ENCODE results near the gene RABGAP1L. TPM values are rescaled to one million over a fixed set of nuclear protein-coding genes. Genes with fewer than 3 reads are reported as not detected.

The RABGAP1L gene
- total and polyA plus RNA-seq, 2 of the 8 experiments (the other 6 are each of a cell fraction or from before 2014, with no cell fraction given) = 33.3 to 156 TPM

DNA sequence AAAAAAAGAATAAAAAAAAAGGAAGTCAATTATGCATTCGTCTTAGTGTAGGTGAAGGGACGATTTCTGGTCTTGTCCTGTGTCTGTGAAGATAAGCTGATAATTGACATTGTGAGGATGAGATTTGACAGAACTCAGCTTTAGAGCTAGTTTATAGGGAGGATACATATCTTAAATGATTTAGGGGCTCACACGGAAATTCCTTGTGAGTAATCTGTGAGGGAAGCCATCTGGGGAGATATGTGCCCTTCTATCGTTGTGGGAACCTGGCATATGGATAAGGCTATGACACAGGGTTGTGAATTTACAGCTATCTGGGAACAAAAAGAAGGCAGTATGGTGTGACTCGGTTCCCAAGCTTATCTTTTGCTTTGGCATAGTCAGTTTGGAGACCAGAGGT, 71.1 kb downstream of the RABGAP1L start:
- H3K79me1 ChIP-seq (ENCODE audit: low read depth, low read length) = no peaks in the 10 kb centered on the region
- H3K18ac ChIP-seq (ENCODE audit: extremely low read depth, low read length) = no peak overlapping the region
- no peaks in the 10 kb centered on the region for H3K4me1 ChIP-seq (replicated peaks in 1 of 4; ENCODE audit: control insufficient read depth in 3 of 4, insufficient read depth in 4 of 4, low read length in 3 of 4)
- no peak overlapping the region for H3K56ac ChIP-seq (replicated peaks; ENCODE audit: insufficient read length, low read depth, low read length)
- no peak overlapping the region for H3K4me2 ChIP-seq (ENCODE audit: insufficient read depth in 1 of 2, low read depth in 2 of 2, low read length in 2 of 2)
- no peak overlapping the region for H2BK15ac ChIP-seq (ENCODE audit: low read length)
- H3K14ac ChIP-seq (ENCODE audit: insufficient read length) = no peak overlapping the region
- H3K23me2 ChIP-seq (ENCODE audit: low read depth, low read length) = no peaks in the 10 kb centered on the region
- no peak for DNase-seq (ENCODE audit: low read depth in 1 of 2, low spot score in 2 of 2)
- no peak overlapping the region for H3K9ac ChIP-seq (replicated peaks in 1 of 4; ENCODE audit: extremely low read depth in 1 of 4, low read depth in 3 of 4, low read length in 3 of 4)
- ChIA-PET CTCF (ENCODE audit: partially characterized antibody) (interaction anchor here (0.6 kb wide), 1 partner anchor 138 kb away, joined by 4 read pairs; no protein-coding TSS in a partner anchor), POLR2A (ENCODE audit: partially characterized antibody) (no interaction called here)
- H3K4me3 ChIP-seq (ENCODE audit: extremely low read depth in 1 of 4, insufficient read depth in 2 of 4, low read depth in 3 of 4, low read length in 4 of 4) = no peak overlapping the region
- no peak for FAIRE-seq
- no peak overlapping the region for H4K91ac ChIP-seq (replicated peaks; ENCODE audit: insufficient read length, low read length)
- H3K9me3 ChIP-seq (ENCODE audit: insufficient read depth in 2 of 2, low read depth in 1 of 2, low read length in 1 of 2) = peaks cover 0 to 4% of the 10 kb centered on the region in 2 experiments; a peak in 2 of 4 replicates
- no peaks in the 10 kb centered on the region for H3K79me2 ChIP-seq (ENCODE audit: control insufficient read depth in 1 of 2, insufficient read depth in 2 of 2, low read length in 2 of 2)
- no peak for TF ChIP-seq CEBPB (IDR thresholded peaks at IDR 0.05; ENCODE audit: low read depth, low read length)
- TF ChIP-seq TBP (IDR thresholded peaks at IDR 0.05; ENCODE audit: low read depth, low read length) = no peak
- TF ChIP-seq, protein P1, sequence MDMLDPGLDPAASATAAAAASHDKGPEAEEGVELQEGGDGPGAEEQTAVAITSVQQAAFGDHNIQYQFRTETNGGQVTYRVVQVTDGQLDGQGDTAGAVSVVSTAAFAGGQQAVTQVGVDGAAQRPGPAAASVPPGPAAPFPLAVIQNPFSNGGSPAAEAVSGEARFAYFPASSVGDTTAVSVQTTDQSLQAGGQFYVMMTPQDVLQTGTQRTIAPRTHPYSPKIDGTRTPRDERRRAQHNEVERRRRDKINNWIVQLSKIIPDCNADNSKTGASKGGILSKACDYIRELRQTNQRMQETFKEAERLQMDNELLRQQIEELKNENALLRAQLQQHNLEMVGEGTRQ (IDR thresholded peaks at IDR 0.05; ENCODE audit: low read length) = no peak
- TF ChIP-seq POU5F1 (IDR thresholded peaks at IDR 0.05; ENCODE audit: low read depth, low read length) = no peak
- TF ChIP-seq RBBP5 (IDR thresholded peaks at IDR 0.05; ENCODE audit: borderline replicate concordance, low read depth, low read length) = no peak
- TF ChIP-seq FOSL1 (IDR thresholded peaks at IDR 0.05; ENCODE audit: insufficient read depth, low read depth, low read length) = no peak
- TF ChIP-seq RAD21 (IDR thresholded peaks at IDR 0.05 in 1 of 2, conservative IDR thresholded peaks at IDR 0.05 in 1 of 2; ENCODE audit: low read depth in 2 of 2, low read length in 2 of 2) = no peak
- no peak overlapping the region for H3K27ac ChIP-seq (ENCODE audit: low read depth, low read length)
- 78% methylated on average over 5 of the region's 5 CpGs; no CpG with 5 or more reads in 1 of the 2 experiments for WGBS, 2 experiments (ENCODE audit: extremely low coverage in 1 of 2, insufficient coverage in 1 of 2, insufficient read length in 1 of 2, insufficient replicate concordance in 2 of 2, low coverage in 1 of 2, low lambda C conversion rate in 2 of 2, missing lambda C conversion rate in 1 of 2)
- no peak overlapping the region for H2AK5ac ChIP-seq (ENCODE audit: low read depth, low read length)
- no peak overlapping the region for H3K4ac ChIP-seq (replicated peaks; ENCODE audit: insufficient read length, low read depth, low read length)
- H2BK120ac ChIP-seq (replicated peaks; ENCODE audit: low read depth, low read length) = no peak overlapping the region
- H2BK5ac ChIP-seq (ENCODE audit: low read depth, low read length) = no peak overlapping the region
- H4K8ac ChIP-seq (ENCODE audit: extremely low read depth, insufficient read depth, low read length) = no peak overlapping the region
- H4K20me1 ChIP-seq (replicated peaks in 1 of 2; ENCODE audit: control insufficient read depth in 1 of 2, insufficient read depth in 2 of 2, low read length in 2 of 2) = no peaks in the 10 kb centered on the region
- H3K27me3 ChIP-seq (replicated peaks in 1 of 4; ENCODE audit: control insufficient read depth in 3 of 4, extremely low read depth in 1 of 4, insufficient read depth in 3 of 4, low read length in 3 of 4) = no peaks in the 10 kb centered on the region
- H2BK20ac ChIP-seq (ENCODE audit: low read length) = no peak overlapping the region
- peaks cover 0 to 4% (median 0%) of the 10 kb centered on the region in 4 experiments; a peak in 1 of 8 replicates for H3K36me3 ChIP-seq (ENCODE audit: control insufficient read depth in 2 of 4, insufficient read depth in 4 of 4, low read length in 3 of 4)
- H4K5ac ChIP-seq (ENCODE audit: insufficient read length, low read depth, low read length) = no peak overlapping the region
- no peak overlapping the region for H2AFZ ChIP-seq (ENCODE audit: low read length)
- H3K23ac ChIP-seq (ENCODE audit: insufficient read length) = no peak overlapping the region
- H2BK12ac ChIP-seq (ENCODE audit: low read depth, low read length) = no peak overlapping the region

All from H1 (cell line).